Esophagus muscularis mucosa (tissue), 4 donors: ENCODE measurements around the gene HSD17B11. TPM values are rescaled to one million over a fixed set of nuclear protein-coding genes. Genes with fewer than 3 reads are reported as not detected.
"Not testable (repeated sequence)": the region's sequence is repeated elsewhere in the genome, so short reads cannot be mapped to it uniquely, and the experiment has no call there.

Source experiments
- DNase-seq: peaks from one replicate; pipeline ENCODE4 v3.0.0-alpha.2; 2017; ENCODE audit errors: extremely low spot score
- H3K27ac ChIP-seq, 4 donors: fragments of 200-600 bp; sonication (generic); replicated peaks in 1 of 4; 1 replicate in 3 of 4; 2 replicates in 1 of 4; pipeline ENCODE4 v1.5.1; 2016 to 2019; ENCODE audit warnings: mild to moderate bottlenecking in 1 of 4
- H3K27me3 ChIP-seq, 4 donors: fragments of 200-600 bp; sonication (generic); one replicate each; pipeline versions ENCODE4 v1.5.1 to v1.6.0; 2016 to 2019
- H3K36me3 ChIP-seq, 4 donors: fragments of 200-600 bp; sonication (generic); one replicate each; pipeline ENCODE4 v1.5.1; 2016 to 2019
- H3K4me1 ChIP-seq, 4 donors: fragments of 200-600 bp; sonication (generic); one replicate each; pipeline ENCODE4 v1.5.1; 2016 to 2019
- H3K4me3 ChIP-seq, 4 donors: fragments of 200-600 bp; sonication (generic); 1 replicate in 2 of 4; 2 replicates in 2 of 4; pipeline ENCODE4 v1.5.1; 2016 to 2019; ENCODE audit warnings: mild to moderate bottlenecking in 4 of 4, moderate library complexity in 1 of 4
- H3K9me3 ChIP-seq, 4 donors: fragments of 200-600 bp; sonication (generic); 1 replicate in 3 of 4; 2 replicates in 1 of 4; pipeline ENCODE4 v1.5.1; 2016 to 2019
- CTCF ChIP-seq, 3 experiments: fragments of 200-600 bp in 2 of 3; fragments of 450-650 bp in 1 of 3; sonication (generic) in 2 of 3; IDR thresholded peaks; one replicate each; pipeline ENCODE4 v1.5.1; 2017 to 2019; ENCODE audit warnings: antibody characterized with exemption in 3 of 3, mild to moderate bottlenecking in 2 of 3, moderate library complexity in 1 of 3
- EP300 ChIP-seq: sonication (generic); formaldehyde crosslinking; IDR thresholded peaks from one replicate; pipeline ENCODE4 v1.6.1; 2017; ENCODE audit warnings: antibody characterized with exemption
- POLR2A ChIP-seq: fragments of 450-650 bp; IDR thresholded peaks from one replicate; pipeline ENCODE4 v1.6.1; 2017; ENCODE audit warnings: antibody characterized with exemption, moderate library complexity, mild to moderate bottlenecking, low read depth
- POLR2AphosphoS5 ChIP-seq, 2 donors: sonication (generic); formaldehyde crosslinking; IDR thresholded peaks; one replicate each; pipeline ENCODE4 v1.6.1; 2017; ENCODE audit warnings: antibody characterized with exemption in 2 of 2
- WGBS: methylation state at CpG from one replicate; pipeline ENCODE4 v1.1.5; 2018; 5-methylcytosine and 5-hydroxymethylcytosine counted together
- intact Hi-C: fragments of 100-400 bp; cut with DNase I; formaldehyde crosslinking; loops from one replicate; pipeline ENCODE4 v1.15.1; 2023
- total RNA-seq, 4 donors: library from RNA; depleted of rRNA; stranded (reverse); fragments of >200 nt; gene quantifications; one replicate each; pipeline versions ENCODE4 v1.1.0 to v1.2.1, GENCODE V29; 2016

The HSD17B11 gene
- total RNA-seq, 4 donors from 2014 or later = 35.7 to 68.9 (median 52.6) TPM

GRCh38 chr4:87354168-87355102 is 36.6 kb downstream of the HSD17B11 start:
- Histone ChIP-seq H3K4me1 (peaks cover 3 to 11% (median 9%) of the 10 kb centered on the region in 4 donors), H3K36me3 (peaks cover 10 to 33% (median 19%) of the 10 kb centered on the region in 4 donors), H3K27ac (peak overlapping the region; percentile 45 to 67 (median 58)), H3K4me3 (no peak overlapping the region), H3K9me3 (no peaks in the 10 kb centered on the region), H3K27me3 (no peaks in the 10 kb centered on the region)
- WGBS = 50% methylated on average over 7 of the region's 7 CpGs
- intact Hi-C loops = no loop called here
- TF ChIP-seq EP300 (no peak), POLR2AphosphoS5 (IDR thresholded peaks at IDR 0.05) (no peak), POLR2A (no peak), CTCF (IDR thresholded peaks at IDR 0.05) (no peak)
- no peak for DNase-seq

- intact Hi-C loops = no loop called here
- Histone ChIP-seq H3K4me3 (no peak overlapping the region), H3K9me3 (no peaks in the 10 kb centered on the region), H3K4me1 (peaks cover 3 to 11% (median 9%) of the 10 kb centered on the region in 4 donors), H3K27me3 (no peaks in the 10 kb centered on the region), H3K27ac (peak overlapping the region in 3 of 4 donors; percentile 45 to 67 (median 59)), H3K36me3 (peaks cover 10 to 24% (median 17%) of the 10 kb centered on the region in 4 donors)
- DNase-seq = no peak
- 31% methylated on average over 3 of the region's 3 CpGs for WGBS
- no peak for TF ChIP-seq EP300
- peak; percentile 39 to 65 (median 53) for TF ChIP-seq CTCF (IDR thresholded peaks at IDR 0.05)
These were observed 37.4 kb downstream of the HSD17B11 start for GRCh38 chr4:87353592-87353991.

- no peak for DNase-seq
- Histone ChIP-seq H3K36me3 (peaks cover 7 to 36% (median 26%) of the 10 kb centered on the region in 4 donors), H3K27ac (no peak overlapping the region), H3K4me3 (no peak overlapping the region), H3K9me3 (peaks cover 0 to 18% (median 9%) of the 10 kb centered on the region in 4 donors), H3K27me3 (no peaks in the 10 kb centered on the region), H3K4me1 (no peaks in the 10 kb centered on the region)
- TF ChIP-seq POLR2A = no peak
- TF ChIP-seq CTCF (IDR thresholded peaks at IDR 0.05) = no peak
- TF ChIP-seq POLR2AphosphoS5 (IDR thresholded peaks at IDR 0.05) = no peak
- no peak for TF ChIP-seq EP300
- intact Hi-C loops = no loop called here
These were observed 45.8 kb downstream of the HSD17B11 start for GRCh38 chr4:87345139-87345538.

GRCh38 chr4:87342872-87343271 is 48.1 kb downstream of the HSD17B11 start:
- WGBS = 99% methylated on average over 3 of the region's 3 CpGs
- Histone ChIP-seq H3K4me3 (no peak overlapping the region), H3K36me3 (peaks cover 17 to 59% (median 46%) of the 10 kb centered on the region in 4 donors), H3K9me3 (peaks cover 0 to 18% (median 9%) of the 10 kb centered on the region in 4 donors), H3K27me3 (no peaks in the 10 kb centered on the region), H3K27ac (no peak overlapping the region), H3K4me1 (no peaks in the 10 kb centered on the region)
- TF ChIP-seq EP300 = no peak
- TF ChIP-seq POLR2AphosphoS5 (IDR thresholded peaks at IDR 0.05) = no peak
- TF ChIP-seq CTCF (IDR thresholded peaks at IDR 0.05) = no peak
- no peak for TF ChIP-seq POLR2A
- no peak for DNase-seq
- intact Hi-C loops = no loop called here

- intact Hi-C loops, H3K27me3 ChIP-seq, H3K4me3 ChIP-seq, DNase-seq, H3K4me1 ChIP-seq, H3K27ac ChIP-seq: not testable (repeated sequence)
- Histone ChIP-seq H3K36me3 (peaks cover 20 to 67% (median 52%) of the 10 kb centered on the region in 4 donors), H3K9me3 (peaks cover 0 to 18% (median 9%) of the 10 kb centered on the region in 4 donors)
- 90% methylated on average over 8 of the region's 8 CpGs for WGBS
These were observed 48.9 kb downstream of the HSD17B11 start for GRCh38 chr4:87341954-87342635.
